HG03575 (cell line): ENCODE results near the gene TCTN1.

ENCODE experiments used
- ATAC-seq: cut with Tn5 transposase; IDR thresholded peaks from one replicate; pipeline ENCODE4 v1.9.1; 2021; ENCODE audit not compliant: unreplicated experiment, insufficient number of reproducible peaks, low FRiP score; ENCODE audit errors: extremely low read depth

TCTN1 gene

DNA sequence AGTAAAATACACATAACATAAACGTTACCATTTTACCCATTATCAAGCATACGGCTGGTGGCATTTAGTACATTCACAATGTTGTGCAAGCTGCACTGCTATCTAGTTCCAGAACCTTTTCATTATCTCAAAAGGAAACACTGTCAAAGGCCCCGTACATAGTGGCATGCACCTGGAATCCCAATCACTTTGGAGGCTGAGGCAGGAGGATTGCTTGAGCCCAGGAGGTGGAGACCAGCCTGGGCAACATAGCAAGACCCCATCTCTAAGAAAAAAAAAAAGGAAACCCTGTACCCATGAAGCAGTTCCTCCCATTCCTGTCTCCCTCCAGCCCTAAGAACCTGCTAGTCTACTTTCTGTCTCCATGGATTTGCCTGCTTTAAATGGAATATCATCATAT is 82.4 kb downstream of the TCTN1 start:
- no peak for ATAC-seq

- ATAC-seq, result no peak
Measured at GRCh38 chr12:110697236-110697635, 83.3 kb downstream of the TCTN1 start.

DNA sequence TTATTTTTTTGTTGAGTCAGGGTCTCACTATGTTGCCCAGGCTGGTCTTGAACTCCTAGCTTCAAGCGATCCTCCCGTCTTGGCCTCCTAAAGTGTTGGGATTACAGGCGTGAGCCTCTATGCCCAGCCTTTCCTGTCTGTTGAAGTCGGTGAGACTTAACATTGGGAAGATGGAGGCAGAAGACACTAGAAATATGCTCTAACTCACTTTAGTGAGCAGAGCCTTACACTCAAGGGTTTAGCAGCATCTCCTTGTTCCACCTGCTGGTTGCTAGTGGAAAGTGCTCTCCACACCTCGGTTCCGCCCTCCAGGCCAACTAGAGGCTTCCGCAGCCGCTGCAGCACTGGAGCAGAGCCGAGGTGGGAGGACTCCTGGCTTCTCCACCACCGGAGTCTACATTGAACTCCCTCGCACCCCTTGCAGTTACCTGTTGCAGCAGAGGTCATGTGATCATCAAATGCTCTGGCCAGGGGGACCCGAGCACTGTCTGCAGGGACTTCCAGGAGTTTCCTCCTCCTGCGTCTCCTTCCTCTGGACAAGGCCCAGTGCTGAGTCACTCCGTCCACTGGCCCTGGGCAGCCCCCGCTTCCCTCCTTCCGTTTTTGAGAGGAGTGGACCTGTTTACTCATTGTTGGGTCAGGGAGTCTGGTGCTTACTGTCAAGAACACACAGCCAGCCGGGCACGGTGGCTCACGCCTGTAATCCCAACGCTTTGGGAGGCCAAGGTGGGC is 84.4 kb downstream of the TCTN1 start:
- ATAC-seq, result peak; percentile 70
